Measurements from ENCODE around the gene DCLK1. TPM values are rescaled to one million over a fixed set of nuclear protein-coding genes. Genes with fewer than 3 reads are reported as not detected.

The DCLK1 gene
- total RNA-seq, 1 donor from 2014 or later = 13.8 TPM

DNA sequence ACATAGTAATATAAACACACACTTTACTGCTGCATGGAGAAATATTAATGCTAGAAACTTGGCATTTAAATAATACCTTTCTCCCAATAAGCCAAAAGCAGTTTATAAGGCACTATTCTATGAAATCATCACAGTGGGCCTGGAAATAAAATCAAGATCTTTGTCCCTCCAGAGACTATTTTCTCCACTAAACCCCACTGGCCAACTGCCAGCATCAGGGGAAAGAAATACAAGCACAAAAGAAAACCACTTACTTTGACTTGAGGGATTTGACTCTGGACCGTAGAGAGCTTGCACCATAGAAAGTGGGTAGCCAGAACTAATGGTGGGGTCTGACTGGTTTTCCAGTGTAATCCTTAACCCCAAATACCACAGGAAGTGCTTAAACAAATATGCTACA, 71.9 kb downstream of the DCLK1 start:
- no peak for DNase-seq (ENCODE audit: low spot score)
- intact Hi-C loops (cut with DNase I) = no loop called here

GRCh38 chr13:36058116-36058515, 73.1 kb downstream of the DCLK1 start:
- no peak for DNase-seq (ENCODE audit: low spot score)
- intact Hi-C loops (cut with DNase I) = no loop called here

- intact Hi-C loops (cut with DNase I) = no loop called here
- no peak for DNase-seq (ENCODE audit: low spot score)
Measured at GRCh38 chr13:36057547-36057946, 73.6 kb downstream of the DCLK1 start.

GRCh38 chr13:36057041-36057440, 74.1 kb downstream of the DCLK1 start:
- intact Hi-C loops (cut with DNase I) = no loop called here
- DNase-seq (ENCODE audit: low spot score) = no peak

GRCh38 chr13:36055366-36055765, 75.8 kb downstream of the DCLK1 start:
- intact Hi-C loops (cut with DNase I) = no loop called here
- DNase-seq (ENCODE audit: low spot score) = no peak

DNA sequence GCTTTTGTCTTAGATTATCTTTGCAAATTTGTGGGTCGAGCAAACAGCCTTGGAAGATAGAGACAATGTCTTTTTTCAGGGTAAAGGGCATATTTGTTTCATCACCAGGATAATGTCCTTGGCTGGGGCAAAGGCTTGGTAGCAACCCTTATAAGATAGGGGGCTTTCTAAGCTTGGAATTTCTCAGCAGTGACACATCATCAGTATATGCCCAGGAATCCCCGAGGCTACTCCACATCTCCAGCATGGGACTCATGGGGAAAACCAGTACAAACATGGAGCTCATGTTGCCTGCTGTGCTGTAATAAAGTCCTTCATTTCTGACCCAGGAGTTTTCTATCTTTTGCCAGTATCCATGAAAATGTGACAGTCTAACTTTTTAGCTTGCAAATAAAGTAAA, 77.1 kb downstream of the DCLK1 start:
- intact Hi-C loops (cut with DNase I) = no loop called here
- DNase-seq (ENCODE audit: low spot score) = no peak

- DNase-seq (ENCODE audit: low spot score) = no peak
Measured at GRCh38 chr13:36051082-36051481, 80.1 kb downstream of the DCLK1 start.

GRCh38 chr13:36046672-36047071, 84.5 kb downstream of the DCLK1 start:
- intact Hi-C loops (cut with DNase I) = no loop called here
- no peak for DNase-seq (ENCODE audit: low spot score)

More at GRCh38 chr13:36051082-36051481, 80.1 kb downstream of the DCLK1 start:
- intact Hi-C loops (cut with DNase I) = no loop called here

DNA sequence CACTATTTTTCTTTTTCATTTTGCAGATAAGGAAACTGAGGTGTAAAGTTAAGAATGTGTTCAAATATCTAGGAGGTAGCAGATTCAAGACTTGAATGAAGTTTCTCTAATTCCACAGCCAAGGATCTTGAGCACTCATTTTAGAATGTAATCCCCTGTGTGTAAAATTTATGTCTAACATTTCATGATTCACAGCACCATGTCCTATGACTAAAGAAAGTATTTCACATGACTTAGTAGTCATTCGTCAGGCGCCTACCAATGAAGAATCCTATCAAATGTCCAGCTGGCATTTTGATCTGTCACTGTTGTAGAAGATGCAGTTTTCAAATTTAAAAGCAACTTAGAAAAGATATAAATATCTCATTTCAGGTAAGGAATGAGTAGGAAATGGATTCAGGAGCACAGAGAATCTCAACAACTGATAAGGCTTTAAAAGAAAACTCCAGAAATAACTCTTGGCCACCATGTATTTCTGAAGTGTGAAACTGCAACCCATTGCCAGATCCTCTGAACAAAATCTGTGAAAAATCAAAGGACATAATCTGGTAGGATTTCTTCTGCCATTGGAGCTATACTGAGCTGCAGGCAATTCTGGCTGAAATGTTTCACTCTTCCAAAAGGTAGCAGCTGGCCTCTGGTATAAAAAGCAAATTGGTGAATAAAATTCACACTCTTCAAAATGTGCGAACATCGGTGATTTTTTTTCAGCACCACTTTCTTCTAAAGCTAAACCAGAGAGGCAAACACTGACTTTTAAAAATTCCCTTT, 92.2 kb downstream of the DCLK1 start:
- DNase-seq (ENCODE audit: low spot score) = no peak
- intact Hi-C loops (cut with DNase I) = no loop called here

- intact Hi-C loops (cut with DNase I) = no loop called here
Measured at GRCh38 chr13:36033035-36033434, 98.1 kb downstream of the DCLK1 start.

DNA sequence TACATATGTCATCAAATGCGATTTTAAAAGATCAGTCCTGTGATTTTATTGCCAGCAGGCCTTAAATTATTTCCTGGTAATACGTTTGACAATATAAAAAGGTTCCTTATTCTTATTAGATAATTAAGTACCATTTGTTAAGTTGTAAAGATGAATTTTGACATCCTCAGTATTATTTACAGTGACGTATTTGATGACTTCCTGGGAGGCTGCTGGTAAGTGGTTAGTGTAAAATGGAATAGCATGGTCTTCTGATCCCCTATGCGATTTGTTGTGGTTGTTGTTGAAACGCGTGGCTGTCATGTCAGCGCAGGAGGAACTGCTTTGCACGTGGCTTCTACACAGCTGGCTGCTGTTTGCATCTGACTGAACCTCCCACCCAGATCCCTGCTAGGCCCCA, 99.7 kb downstream of the DCLK1 start:
- intact Hi-C loops (cut with DNase I) = no loop called here
- no peak for DNase-seq (ENCODE audit: low spot score)

More at GRCh38 chr13:36033035-36033434, 98.1 kb downstream of the DCLK1 start:
- no peak for DNase-seq (ENCODE audit: low spot score)

DNA sequence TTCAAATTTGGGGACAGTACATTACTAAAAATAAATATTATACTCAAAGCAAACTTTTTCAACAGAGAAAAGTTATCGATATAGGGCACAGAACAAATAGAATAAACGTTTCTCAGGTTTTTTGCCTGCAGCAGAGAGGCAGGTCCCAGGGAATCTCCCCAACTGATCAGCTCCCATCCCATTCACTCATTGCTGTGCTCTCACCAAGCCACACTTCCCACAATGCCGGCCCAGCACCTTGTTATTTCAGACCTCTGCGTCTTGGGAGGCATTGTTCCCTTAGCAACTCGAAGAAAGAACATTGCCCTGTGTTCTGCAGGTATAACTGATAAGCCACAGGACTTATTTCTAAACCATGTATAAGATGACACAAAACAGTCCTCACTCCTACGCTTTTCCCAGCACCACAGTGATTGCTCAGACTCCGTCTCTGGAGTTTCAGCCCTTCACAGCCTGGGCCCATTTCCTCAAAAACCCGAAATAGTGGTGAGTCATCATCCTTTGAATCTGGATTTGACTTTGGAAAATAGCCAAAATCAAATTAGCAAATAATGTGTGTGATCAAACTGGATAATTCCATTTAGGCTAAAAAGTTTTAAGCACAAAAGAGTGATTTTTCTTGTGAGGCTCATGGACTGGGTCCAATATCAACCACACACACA, 100.4 kb downstream of the DCLK1 start:
- no peak for DNase-seq (ENCODE audit: low spot score)

GRCh38 chr13:36029166-36029565, 102.0 kb downstream of the DCLK1 start:
- no peak for DNase-seq (ENCODE audit: low spot score)
- intact Hi-C loops (cut with DNase I) = no loop called here

More for the DNA sequence above, 100.4 kb downstream of the DCLK1 start:
- intact Hi-C loops (cut with DNase I) = no loop called here

GRCh38 chr13:36028359-36029025, 102.7 kb downstream of the DCLK1 start:
- DNase-seq (ENCODE audit: low spot score) = no peak
- intact Hi-C loops (cut with DNase I) = no loop called here

DNA sequence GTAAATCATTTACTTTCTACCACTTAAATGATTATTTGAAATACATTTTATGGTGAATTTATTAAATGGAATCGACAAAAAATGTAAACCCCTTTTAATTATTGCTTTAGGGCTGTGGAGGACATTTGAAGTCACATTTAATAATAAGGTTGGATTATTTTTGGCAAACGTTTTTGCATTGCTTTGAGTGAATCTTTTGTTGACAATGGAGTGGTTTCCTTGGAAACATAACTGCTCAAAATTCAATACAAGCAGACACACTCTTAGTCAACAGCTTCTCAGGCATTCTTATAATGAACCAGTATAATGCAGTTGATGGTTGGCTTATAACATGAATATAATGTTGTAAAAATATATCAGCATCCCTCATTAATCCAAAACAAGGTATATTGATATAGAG, 104.7 kb downstream of the DCLK1 start:
- DNase-seq (ENCODE audit: low spot score) = no peak
- intact Hi-C loops (cut with DNase I) = no loop called here

GRCh38 chr13:36014763-36015162, 116.4 kb downstream of the DCLK1 start:
- intact Hi-C loops (cut with DNase I) = no loop called here
- DNase-seq (ENCODE audit: low spot score) = no peak

GRCh38 chr13:36006894-36007675, 124.1 kb downstream of the DCLK1 start:
- intact Hi-C loops (cut with DNase I) = no loop called here
- DNase-seq (ENCODE audit: low spot score) = no peak

- intact Hi-C loops (cut with DNase I) = no loop called here
- DNase-seq (ENCODE audit: low spot score) = no peak
Measured at GRCh38 chr13:36006347-36006746, 124.8 kb downstream of the DCLK1 start.

DNA sequence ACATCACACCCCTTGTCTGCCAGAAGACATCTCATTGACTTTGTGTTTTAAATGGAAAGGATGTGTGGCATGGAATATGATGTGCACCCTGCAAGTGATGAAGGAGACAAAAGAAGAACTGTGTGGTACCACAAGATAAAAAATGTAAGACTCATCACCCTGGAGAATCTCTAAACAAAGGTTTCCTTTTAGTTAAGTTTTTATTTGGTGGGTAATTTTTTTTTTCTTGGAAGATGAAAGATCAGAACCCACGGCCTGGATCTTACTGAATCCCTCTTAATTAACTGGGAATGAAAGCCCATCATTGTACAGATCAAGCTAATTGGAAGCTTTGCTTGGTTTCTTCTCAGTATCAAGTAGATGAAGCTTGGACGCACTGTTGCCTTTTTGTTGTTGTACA, 129.6 kb downstream of the DCLK1 start:
- intact Hi-C loops (cut with DNase I) = no loop called here
- no peak for DNase-seq (ENCODE audit: low spot score)

- DNase-seq (ENCODE audit: low spot score) = no peak
- intact Hi-C loops (cut with DNase I) = no loop called here
Measured at GRCh38 chr13:36000028-36000427, 131.2 kb downstream of the DCLK1 start.

Data from cardiac septum (tissue), 1 donor.